ENCODE measurements around the gene MED13. TPM values are rescaled to one million over a fixed set of nuclear protein-coding genes. Genes with fewer than 3 reads are reported as not detected.
A peak's percentile ranks its signal among the peaks of the same experiment; 100 is the strongest.

MED13 gene
- total and polyA plus RNA-seq, 5 experiments from 2014 or later, result 2.1 to 82.4 (median 3.7) TPM

DNA sequence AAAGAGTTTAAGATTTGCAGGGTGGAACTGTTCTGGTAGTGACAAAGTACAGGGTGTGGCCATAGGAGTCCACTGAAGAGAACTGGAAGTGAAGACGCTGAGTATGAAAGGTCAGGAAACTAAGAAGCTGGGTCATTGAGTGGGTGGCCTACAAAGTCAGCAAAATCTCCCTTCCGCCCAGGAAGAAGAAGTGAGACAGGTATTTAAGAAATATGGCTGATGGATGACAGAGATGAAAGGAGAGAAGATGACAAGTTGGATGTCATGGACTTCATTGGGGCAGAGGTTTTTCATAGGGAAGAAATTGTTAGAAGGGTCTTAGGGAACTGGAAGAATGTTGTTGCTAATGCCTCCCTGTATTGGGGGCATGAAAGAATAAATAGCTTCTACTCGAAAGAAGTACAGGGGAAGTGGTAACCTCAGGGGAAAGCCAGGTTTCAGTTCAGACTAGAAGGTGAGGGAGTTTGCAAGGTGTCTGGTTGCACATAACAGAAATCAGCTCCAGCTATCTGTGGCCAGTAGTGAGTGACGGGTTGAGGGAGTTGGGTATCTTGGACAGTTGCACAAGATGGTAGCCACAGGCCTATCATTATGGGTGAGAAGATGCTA lies 33.6 kb upstream of the MED13 start:
- no peak overlapping the region for H3K4me3 Mint-ChIP-seq
- peaks cover 0 to 6% (median 0%) of the 10 kb centered on the region in 5 donors for H3K27me3 Mint-ChIP-seq
- H3K27ac Mint-ChIP-seq, result peak overlapping the region in 2 of 10 donors; percentile 2 to 10
- no peaks in the 10 kb centered on the region for H3K9me3 Mint-ChIP-seq
- POLR2A ChIA-PET, result no interaction called here
- H3K36me3 Mint-ChIP-seq, result no peaks in the 10 kb centered on the region
- H3K4me1 Mint-ChIP-seq, result peaks cover 6 to 11% (median 8%) of the 10 kb centered on the region in 4 donors
- DNase-seq (no peak), ATAC-seq (peak; percentile 25 to 27)

GRCh38 chr17:62096401-62096670 lies 31.3 kb upstream of the MED13 start:
- Mint-ChIP-seq H3K27me3 (peaks cover 0 to 6% (median 0%) of the 10 kb centered on the region in 5 donors), H3K36me3 (no peaks in the 10 kb centered on the region), H3K4me1 (peaks cover 6 to 11% (median 8%) of the 10 kb centered on the region in 4 donors), H3K27ac (no peak overlapping the region), H3K9me3 (no peaks in the 10 kb centered on the region), H3K4me3 (no peak overlapping the region)
- no peak for DNase-seq
- no peak for ATAC-seq
- POLR2A ChIA-PET, result no interaction called here

GRCh38 chr17:62094175-62094574 lies 29.1 kb upstream of the MED13 start:
- ATAC-seq (no peak), DNase-seq (no peak)
- no peaks in the 10 kb centered on the region for H3K36me3 Mint-ChIP-seq
- peaks cover 0 to 6% (median 0%) of the 10 kb centered on the region in 5 donors for H3K27me3 Mint-ChIP-seq
- peaks cover 6 to 11% (median 8%) of the 10 kb centered on the region in 4 donors for H3K4me1 Mint-ChIP-seq
- H3K27ac Mint-ChIP-seq, result no peak overlapping the region
- POLR2A ChIA-PET, result interaction anchor here (0.6 kb wide), 1 partner anchor 230 kb away, joined by 4 read pairs; no protein-coding TSS in a partner anchor
- H3K9me3 Mint-ChIP-seq, result no peaks in the 10 kb centered on the region
- H3K4me3 Mint-ChIP-seq, result no peak overlapping the region

- Mint-ChIP-seq H3K27ac (no peak overlapping the region), H3K36me3 (no peaks in the 10 kb centered on the region), H3K27me3 (peaks cover 0 to 6% (median 0%) of the 10 kb centered on the region in 5 donors), H3K4me3 (no peak overlapping the region), H3K4me1 (peaks cover 2 to 4% (median 3%) of the 10 kb centered on the region in 4 donors), H3K9me3 (no peaks in the 10 kb centered on the region)
- no peak for ATAC-seq
- POLR2A ChIA-PET, result no interaction called here
- no peak for DNase-seq
Observed at GRCh38 chr17:62093188-62094155, 28.4 kb upstream of the MED13 start.

GRCh38 chr17:62092784-62093183 lies 27.7 kb upstream of the MED13 start:
- no peak overlapping the region for H3K27ac Mint-ChIP-seq
- H3K36me3 Mint-ChIP-seq, result no peaks in the 10 kb centered on the region
- ATAC-seq (no peak), DNase-seq (no peak)
- H3K4me1 Mint-ChIP-seq, result peaks cover 0 to 2% (median 0%) of the 10 kb centered on the region in 4 donors
- H3K9me3 Mint-ChIP-seq, result no peaks in the 10 kb centered on the region
- H3K27me3 Mint-ChIP-seq, result peaks cover 0 to 2% (median 0%) of the 10 kb centered on the region in 5 donors
- no peak overlapping the region for H3K4me3 Mint-ChIP-seq
- POLR2A ChIA-PET, result no interaction called here

- no peak for ATAC-seq
- Mint-ChIP-seq H3K36me3 (no peaks in the 10 kb centered on the region), H3K27me3 (no peaks in the 10 kb centered on the region), H3K27ac (no peak overlapping the region), H3K4me1 (peaks cover 0 to 2% (median 0%) of the 10 kb centered on the region in 4 donors), H3K4me3 (no peak overlapping the region), H3K9me3 (no peaks in the 10 kb centered on the region)
- POLR2A ChIA-PET, result no interaction called here
- DNase-seq, result no peak
Observed at GRCh38 chr17:62091804-62092203, 26.7 kb upstream of the MED13 start.

DNA sequence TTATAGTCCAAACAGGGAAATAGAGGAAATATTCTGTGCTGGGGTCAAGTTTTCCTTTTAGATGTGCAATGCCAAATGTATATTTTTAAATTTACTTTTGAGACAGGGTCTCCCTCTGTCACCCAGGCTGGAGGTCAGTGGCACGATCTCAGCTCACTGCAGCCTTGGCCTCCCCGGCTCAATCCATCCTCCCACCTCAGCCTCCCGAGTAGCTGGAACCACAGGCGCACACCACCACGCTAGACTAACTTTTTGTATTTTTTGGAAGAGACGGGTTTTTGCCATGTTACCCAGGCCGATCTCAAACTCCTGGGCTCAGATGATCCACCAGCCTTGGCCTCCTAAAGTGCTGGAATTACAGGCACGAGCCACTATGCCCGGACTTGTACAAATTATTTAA lies 25.8 kb upstream of the MED13 start:
- no peaks in the 10 kb centered on the region for H3K27me3 Mint-ChIP-seq
- H3K27ac Mint-ChIP-seq, result no peak overlapping the region
- H3K4me3 Mint-ChIP-seq, result no peak overlapping the region
- H3K36me3 Mint-ChIP-seq, result no peaks in the 10 kb centered on the region
- no peak for DNase-seq
- POLR2A ChIA-PET, result no interaction called here
- no peaks in the 10 kb centered on the region for H3K9me3 Mint-ChIP-seq
- no peak for ATAC-seq
- H3K4me1 Mint-ChIP-seq, result peaks cover 0 to 2% (median 2%) of the 10 kb centered on the region in 4 donors

DNA sequence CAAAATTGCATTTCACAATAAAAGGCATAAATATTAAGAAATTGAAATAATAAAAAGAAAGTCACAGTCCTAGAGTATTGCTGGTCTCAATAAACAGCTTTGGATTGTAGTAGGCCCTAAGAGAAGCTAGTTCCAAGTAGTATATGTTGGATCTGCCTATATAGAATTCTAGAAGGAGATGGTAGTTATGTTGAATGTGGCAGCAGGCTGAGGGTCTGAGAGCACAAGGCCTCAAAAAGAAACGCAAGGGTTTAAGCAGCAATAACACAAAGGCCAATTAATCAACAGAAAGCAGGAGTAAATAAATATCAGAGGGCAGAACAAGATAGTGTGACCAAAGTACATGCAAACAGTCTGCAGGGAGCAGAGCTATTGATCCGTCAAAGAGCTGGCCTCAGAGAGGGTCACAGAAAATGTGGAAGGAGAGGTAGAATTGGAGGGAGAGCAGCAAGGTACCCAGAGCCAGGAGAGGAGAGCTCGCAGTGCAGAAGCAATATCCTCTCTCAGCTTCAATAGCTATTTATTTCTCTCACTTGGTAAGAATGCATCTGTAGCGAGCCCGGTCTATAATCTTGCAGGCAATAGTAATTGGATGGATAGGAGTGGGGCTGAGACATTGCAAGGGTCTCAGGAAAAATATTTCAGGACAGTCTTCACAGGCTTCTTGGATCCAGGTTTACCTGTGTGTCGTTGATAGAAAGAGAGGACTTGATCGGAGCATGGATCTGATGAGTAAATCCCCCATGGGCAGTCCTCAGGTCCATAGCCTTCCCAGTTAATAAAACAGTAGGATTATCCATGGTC lies 25.1 kb upstream of the MED13 start:
- Mint-ChIP-seq H3K36me3 (no peaks in the 10 kb centered on the region), H3K27ac (no peak overlapping the region), H3K4me3 (no peak overlapping the region), H3K9me3 (no peaks in the 10 kb centered on the region), H3K27me3 (no peaks in the 10 kb centered on the region), H3K4me1 (peaks cover 0 to 8% (median 4%) of the 10 kb centered on the region in 4 donors)
- DNase-seq, result no peak
- no peak for ATAC-seq
- POLR2A ChIA-PET, result interaction anchor here (0.7 kb wide), 1 partner anchor 757 kb away, joined by 4 read pairs; no protein-coding TSS in a partner anchor

- H3K27ac Mint-ChIP-seq, result no peak overlapping the region
- no peak overlapping the region for H3K4me3 Mint-ChIP-seq
- peaks cover 4 to 14% (median 6%) of the 10 kb centered on the region in 4 donors for H3K4me1 Mint-ChIP-seq
- POLR2A ChIA-PET, result interaction anchor here (0.7 kb wide), 1 partner anchor 756 kb away, joined by 4 read pairs; no protein-coding TSS in a partner anchor
- no peak for DNase-seq
- no peaks in the 10 kb centered on the region for H3K36me3 Mint-ChIP-seq
- H3K27me3 Mint-ChIP-seq, result no peaks in the 10 kb centered on the region
- no peaks in the 10 kb centered on the region for H3K9me3 Mint-ChIP-seq
- no peak for ATAC-seq
Observed at GRCh38 chr17:62089334-62089733, 24.3 kb upstream of the MED13 start.

DNA sequence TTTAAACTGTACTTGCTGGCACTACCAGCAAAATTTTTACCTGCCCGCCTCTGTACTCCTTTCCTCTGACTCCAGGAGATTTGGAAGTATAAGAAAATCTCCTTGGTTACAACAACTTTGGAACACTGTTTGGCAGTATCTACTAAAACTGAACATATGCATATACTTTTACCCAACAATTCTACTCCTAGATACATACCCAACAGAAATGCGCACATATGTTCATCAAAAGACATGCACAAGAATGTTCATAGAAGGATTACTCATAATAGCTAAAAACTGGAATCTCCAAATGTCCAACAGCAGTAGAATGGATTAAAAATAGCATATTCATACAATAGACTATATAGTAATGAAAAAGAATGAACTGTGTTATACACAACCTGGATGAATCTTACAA lies 21.7 kb upstream of the MED13 start:
- no peaks in the 10 kb centered on the region for H3K27me3 Mint-ChIP-seq

GRCh38 chr17:62085511-62086408 lies 20.7 kb upstream of the MED13 start:
- POLR2A ChIA-PET, result no interaction called here
- peaks cover 2 to 14% (median 6%) of the 10 kb centered on the region in 4 donors for H3K4me1 Mint-ChIP-seq
- no peak overlapping the region for H3K4me3 Mint-ChIP-seq

More for the DNA sequence above, 21.7 kb upstream of the MED13 start:
- ATAC-seq (no peak), DNase-seq (no peak)
- no peak overlapping the region for H3K4me3 Mint-ChIP-seq
- peaks cover 2 to 14% (median 6%) of the 10 kb centered on the region in 4 donors for H3K4me1 Mint-ChIP-seq
- no peaks in the 10 kb centered on the region for H3K9me3 Mint-ChIP-seq
- no peaks in the 10 kb centered on the region for H3K36me3 Mint-ChIP-seq
- POLR2A ChIA-PET, result no interaction called here
- no peak overlapping the region for H3K27ac Mint-ChIP-seq

DNA sequence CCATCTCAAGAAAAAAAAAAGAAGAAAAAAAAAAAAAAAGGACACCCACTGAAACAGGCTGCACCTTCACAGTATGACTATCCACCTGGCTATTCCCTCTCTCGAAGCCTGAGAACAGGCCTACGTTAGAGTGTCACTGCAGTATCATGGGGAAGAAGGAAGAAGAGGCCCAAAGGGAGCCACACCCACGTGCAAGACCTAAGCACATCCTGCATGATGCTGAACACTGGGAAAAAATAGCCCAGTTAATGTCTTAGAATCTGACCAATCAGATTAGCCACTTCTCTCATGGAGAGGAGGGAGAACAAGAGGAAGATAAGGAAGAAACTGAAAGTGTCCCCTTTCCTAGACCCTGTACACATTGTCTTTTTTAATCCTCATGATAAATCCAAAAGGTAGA lies 19.5 kb upstream of the MED13 start:
- DNase-seq (no peak), ATAC-seq (no peak)
- Mint-ChIP-seq H3K9me3 (no peaks in the 10 kb centered on the region), H3K27ac (no peak overlapping the region), H3K27me3 (peaks cover 0 to 8% (median 0%) of the 10 kb centered on the region in 5 donors), H3K4me3 (no peak overlapping the region), H3K4me1 (peaks cover 2 to 14% (median 6%) of the 10 kb centered on the region in 4 donors), H3K36me3 (no peaks in the 10 kb centered on the region)
- POLR2A ChIA-PET, result no interaction called here

More at GRCh38 chr17:62085511-62086408, 20.7 kb upstream of the MED13 start:
- DNase-seq (no peak), ATAC-seq (no peak)
- Mint-ChIP-seq H3K9me3 (no peaks in the 10 kb centered on the region), H3K27ac (no peak overlapping the region), H3K36me3 (no peaks in the 10 kb centered on the region), H3K27me3 (no peaks in the 10 kb centered on the region)
